GM18507 (cell line): ENCODE data around the gene GRK5.
"Not testable (repeated sequence)": the region's sequence is repeated elsewhere in the genome, so short reads cannot be mapped to it uniquely, and the experiment has no call there.

Source experiments
- DNase-seq: peaks from one replicate; pipeline ENCODE4 v3.0.0; 2011; ENCODE audit warnings: low read depth; ENCODE audit not compliant: insufficient read length; ENCODE audit errors: extremely low spot score
- FAIRE-seq: peaks from 2 replicates; lab custom pipeline; 2011; peaks lifted over from hg19 to GRCh38; lab: Jason Lieb, UNC

Gene GRK5

GRCh38 chr10:119420950-119421875 lies 213.8 kb downstream of the GRK5 start:
- FAIRE-seq (no peak), DNase-seq (no peak)

- DNase-seq (no peak), FAIRE-seq (no peak)
Measured at GRCh38 chr10:119421891-119422681, 214.7 kb downstream of the GRK5 start.

- DNase-seq: no peak
- no peak for FAIRE-seq
Measured at GRCh38 chr10:119422682-119423509, 215.5 kb downstream of the GRK5 start.

GRCh38 chr10:119423510-119424257 lies 216.3 kb downstream of the GRK5 start:
- DNase-seq: no peak
- no peak for FAIRE-seq

- DNase-seq (no peak), FAIRE-seq (no peak)
Measured at GRCh38 chr10:119424258-119424975, 217.0 kb downstream of the GRK5 start.

- DNase-seq: no peak
- FAIRE-seq: peak; percentile 18
Measured at GRCh38 chr10:119425102-119425880, 217.9 kb downstream of the GRK5 start.

- no peak for FAIRE-seq
- DNase-seq: no peak
Measured at GRCh38 chr10:119425881-119426170, 218.5 kb downstream of the GRK5 start.

GRCh38 chr10:119426699-119427098 lies 219.3 kb downstream of the GRK5 start:
- FAIRE-seq (no peak), DNase-seq (no peak)

- DNase-seq: no peak
- FAIRE-seq: no peak
Measured at GRCh38 chr10:119427263-119427864, 220.0 kb downstream of the GRK5 start.

- no peak for DNase-seq
- no peak for FAIRE-seq
Measured at GRCh38 chr10:119428789-119429188, 221.4 kb downstream of the GRK5 start.

GRCh38 chr10:119429771-119430170 lies 222.4 kb downstream of the GRK5 start:
- DNase-seq (no peak), FAIRE-seq (no peak)

GRCh38 chr10:119431034-119431772 lies 223.8 kb downstream of the GRK5 start:
- no peak for FAIRE-seq
- DNase-seq: no peak

- FAIRE-seq: no peak
- DNase-seq: no peak
Measured at GRCh38 chr10:119431773-119432135, 224.4 kb downstream of the GRK5 start.

- FAIRE-seq, DNase-seq: not testable (repeated sequence)
Measured at GRCh38 chr10:119434942-119435341, 227.6 kb downstream of the GRK5 start.

- no peak for FAIRE-seq
Measured at GRCh38 chr10:119438717-119439116, 231.3 kb downstream of the GRK5 start.

GRCh38 chr10:119439922-119440321 lies 232.6 kb downstream of the GRK5 start:
- DNase-seq (no peak), FAIRE-seq (no peak)

More at GRCh38 chr10:119438717-119439116, 231.3 kb downstream of the GRK5 start:
- no peak for DNase-seq
